SKM-1 (cell line): ENCODE measurements around the gene FCN2.

Experiments used
- DNase-seq: peaks from one replicate; lab custom pipeline; 2025; ENCODE audit not compliant: unreplicated experiment; lab: John Stamatoyannopoulos, UW

Gene FCN2

GRCh38 chr9:134880484-134881312 lies at the start of gene FCN2:
Gene FCN2 (plus strand): TSS chr9:134880810. CDS start chr9:134880822, 12 bp downstream.
- DNase-seq: no peak

- DNase-seq: no peak
Measured at GRCh38 chr9:134830926-134831720, 49.5 kb upstream of the FCN2 start.

- DNase-seq: no peak
Measured at GRCh38 chr9:134832471-134832870, 48.1 kb upstream of the FCN2 start.

- no peak for DNase-seq
Measured at GRCh38 chr9:134833294-134833880, 47.2 kb upstream of the FCN2 start.

GRCh38 chr9:134834217-134834956 lies 46.2 kb upstream of the FCN2 start:
- DNase-seq: no peak

GRCh38 chr9:134834957-134835419 lies 45.6 kb upstream of the FCN2 start:
- DNase-seq: no peak

- DNase-seq: no peak
Measured at GRCh38 chr9:134835448-134835847, 45.2 kb upstream of the FCN2 start.

- DNase-seq: no peak
Measured at GRCh38 chr9:134835987-134836386, 44.6 kb upstream of the FCN2 start.

- no peak for DNase-seq
Measured at GRCh38 chr9:134836406-134836970, 44.1 kb upstream of the FCN2 start.

GRCh38 chr9:134837529-134837928 lies 43.1 kb upstream of the FCN2 start:
- no peak for DNase-seq

- no peak for DNase-seq
Measured at GRCh38 chr9:134838651-134839454, 41.8 kb upstream of the FCN2 start.

GRCh38 chr9:134839455-134840125 lies 41.0 kb upstream of the FCN2 start:
- no peak for DNase-seq

- no peak for DNase-seq
Measured at GRCh38 chr9:134840511-134840910, 40.1 kb upstream of the FCN2 start.

- DNase-seq: no peak
Measured at GRCh38 chr9:134841180-134841904, 39.3 kb upstream of the FCN2 start.

- DNase-seq: no peak
Measured at GRCh38 chr9:134842321-134842720, 38.3 kb upstream of the FCN2 start.

- DNase-seq: no peak
Measured at GRCh38 chr9:134843740-134844139, 36.9 kb upstream of the FCN2 start.

- DNase-seq: no peak
Measured at GRCh38 chr9:134844821-134845220, 35.8 kb upstream of the FCN2 start.

- no peak for DNase-seq
Measured at GRCh38 chr9:134846187-134846586, 34.4 kb upstream of the FCN2 start.

- DNase-seq: no peak
Measured at GRCh38 chr9:134846699-134847098, 33.9 kb upstream of the FCN2 start.
